ENCODE measurements around the gene SH3BGRL3.
A peak's percentile ranks its signal among the peaks of the same experiment; 100 is the strongest.

The SH3BGRL3 gene

GRCh38 chr1:26286064-26286416, 6.2 kb downstream of the SH3BGRL3 start:
- Histone ChIP-seq H4K20me1 (ENCODE audit: insufficient read depth, low read length, poor library complexity, severe bottlenecking) (peaks cover 3% of the 10 kb centered on the region), H3K4me3 (ENCODE audit: low read length, poor library complexity, severe bottlenecking) (peak overlapping the region; percentile 25), H3K27me3 (ENCODE audit: insufficient read depth, low read length, poor library complexity, severe bottlenecking) (no peaks in the 10 kb centered on the region), H3F3A (ENCODE audit: low read depth) (peaks cover 31% of the 10 kb centered on the region), H3K4me2 (ENCODE audit: low read depth, low read length, poor library complexity, severe bottlenecking) (peak overlapping the region; percentile 98), H3K9me3 (ENCODE audit: insufficient read depth, low read depth, low read length) (no peaks in the 10 kb centered on the region), H3K4me1 (ENCODE audit: insufficient read depth, low read length, poor library complexity, severe bottlenecking) (peaks cover 92% of the 10 kb centered on the region), H3K36me3 (ENCODE audit: insufficient read depth, low read length) (no peaks in the 10 kb centered on the region), H3K79me2 (ENCODE audit: insufficient read depth, low read length) (peaks cover 26% of the 10 kb centered on the region), H3K9ac (ENCODE audit: low read depth, low read length, poor library complexity, severe bottlenecking) (peak overlapping the region; percentile 88), H3K9me2 (replicated peaks; ENCODE audit: low read depth, low read length) (no peaks in the 10 kb centered on the region), H2AFZ (ENCODE audit: low read length) (no peak overlapping the region)
- no peak for TF ChIP-seq CTCF (conservative IDR thresholded peaks at IDR 0.05; ENCODE audit: low read length)
- TF ChIP-seq EZH2phosphoT487 (IDR thresholded peaks at IDR 0.05; ENCODE audit: borderline replicate concordance) = no peak

GRCh38 chr1:26287033-26287711, 7.3 kb downstream of the SH3BGRL3 start:
- H3K4me1 ChIP-seq (ENCODE audit: insufficient read depth, low read length, poor library complexity, severe bottlenecking) = peaks cover 91% of the 10 kb centered on the region
- H3K9ac ChIP-seq (ENCODE audit: low read depth, low read length, poor library complexity, severe bottlenecking) = peak overlapping the region; percentile 88
- no peaks in the 10 kb centered on the region for H3K27me3 ChIP-seq (ENCODE audit: insufficient read depth, low read length, poor library complexity, severe bottlenecking)
- no peak overlapping the region for H2AFZ ChIP-seq (ENCODE audit: low read length)
- no peak for TF ChIP-seq EZH2phosphoT487 (IDR thresholded peaks at IDR 0.05; ENCODE audit: borderline replicate concordance)
- no peaks in the 10 kb centered on the region for H3K36me3 ChIP-seq (ENCODE audit: insufficient read depth, low read length)
- peak overlapping the region; percentile 98 for H3K4me2 ChIP-seq (ENCODE audit: low read depth, low read length, poor library complexity, severe bottlenecking)
- peaks cover 15% of the 10 kb centered on the region; the same call in 1 of the 2 replicates for H3K79me2 ChIP-seq (ENCODE audit: insufficient read depth, low read length)
- H3K9me3 ChIP-seq (ENCODE audit: insufficient read depth, low read depth, low read length) = no peaks in the 10 kb centered on the region
- H3K9me2 ChIP-seq (replicated peaks; ENCODE audit: low read depth, low read length) = no peaks in the 10 kb centered on the region
- H3F3A ChIP-seq (ENCODE audit: low read depth) = peaks cover 31% of the 10 kb centered on the region
- H4K20me1 ChIP-seq (ENCODE audit: insufficient read depth, low read length, poor library complexity, severe bottlenecking) = no peaks in the 10 kb centered on the region
- peak overlapping the region; percentile 69 for H3K4me3 ChIP-seq (ENCODE audit: low read length, poor library complexity, severe bottlenecking)

- Histone ChIP-seq H3F3A (ENCODE audit: low read depth) (peaks cover 31% of the 10 kb centered on the region), H2AFZ (ENCODE audit: low read length) (no peak overlapping the region), H3K9me3 (ENCODE audit: insufficient read depth, low read depth, low read length) (no peaks in the 10 kb centered on the region), H3K27me3 (ENCODE audit: insufficient read depth, low read length, poor library complexity, severe bottlenecking) (no peaks in the 10 kb centered on the region), H3K4me1 (ENCODE audit: insufficient read depth, low read length, poor library complexity, severe bottlenecking) (peaks cover 89% of the 10 kb centered on the region), H3K9ac (ENCODE audit: low read depth, low read length, poor library complexity, severe bottlenecking) (peak overlapping the region; percentile 88), H3K36me3 (ENCODE audit: insufficient read depth, low read length) (no peaks in the 10 kb centered on the region), H3K79me2 (ENCODE audit: insufficient read depth, low read length) (peaks cover 8% of the 10 kb centered on the region; the same call in 1 of the 2 replicates), H4K20me1 (ENCODE audit: insufficient read depth, low read length, poor library complexity, severe bottlenecking) (no peaks in the 10 kb centered on the region), H3K9me2 (replicated peaks; ENCODE audit: low read depth, low read length) (no peaks in the 10 kb centered on the region), H3K4me3 (ENCODE audit: low read length, poor library complexity, severe bottlenecking) (peak overlapping the region; percentile 69), H3K4me2 (ENCODE audit: low read depth, low read length, poor library complexity, severe bottlenecking) (peak overlapping the region; percentile 98)
- no peak for TF ChIP-seq CTCF (conservative IDR thresholded peaks at IDR 0.05; ENCODE audit: low read length)
- TF ChIP-seq EZH2phosphoT487 (IDR thresholded peaks at IDR 0.05; ENCODE audit: borderline replicate concordance) = no peak
Observed at GRCh38 chr1:26287811-26288210, 7.9 kb downstream of the SH3BGRL3 start.
